H9 (cell line): Measurements from ENCODE around the gene ELF1. TPM values are rescaled to one million over a fixed set of nuclear protein-coding genes. Genes with fewer than 3 reads are reported as not detected.

ENCODE experiments used
- DNase-seq: peaks from one replicate; pipeline ENCODE4 v3.0.0-alpha.2; 2017
- H2AFZ ChIP-seq: one replicate; pipeline ENCODE4 v1.6.1; 2013; ENCODE audit warnings: mild to moderate bottlenecking, low read length, control low read depth, moderate library complexity
- H2AK5ac ChIP-seq: 2 replicates; pipeline ENCODE4 v1.6.1; 2013; ENCODE audit warnings: low read length, control low read depth, mixed read lengths; ENCODE audit not compliant: insufficient read length
- H2BK120ac ChIP-seq: one replicate; pipeline ENCODE4 v1.6.1; 2013; ENCODE audit warnings: low read depth, mild to moderate bottlenecking, low read length, control low read depth, inconsistent platforms; ENCODE audit not compliant: poor library complexity, severe bottlenecking
- H2BK12ac ChIP-seq: 2 replicates; pipeline ENCODE4 v1.6.1; 2013; ENCODE audit warnings: low read length, control low read depth, mixed read lengths, low read depth; ENCODE audit not compliant: insufficient read length
- H2BK15ac ChIP-seq: 2 replicates; pipeline ENCODE4 v1.6.1; 2013; ENCODE audit warnings: low read depth, low read length, control low read depth
- H2BK20ac ChIP-seq: one replicate; pipeline ENCODE4 v1.6.1; 2013; ENCODE audit warnings: low read depth, mild to moderate bottlenecking, low read length, control low read depth, inconsistent platforms; ENCODE audit not compliant: poor library complexity, severe bottlenecking
- H2BK5ac ChIP-seq: 2 replicates; pipeline ENCODE4 v1.6.1; 2013; ENCODE audit warnings: low read length, control low read depth, mixed read lengths; ENCODE audit not compliant: insufficient read length
- H3K14ac ChIP-seq: 2 replicates; pipeline ENCODE4 v1.6.1; 2013; ENCODE audit warnings: low read length, control low read depth; ENCODE audit not compliant: insufficient read depth
- H3K18ac ChIP-seq: 2 replicates; pipeline ENCODE4 v1.6.1; 2013; ENCODE audit warnings: low read depth, mild to moderate bottlenecking, mixed read lengths, low read length, control low read depth; ENCODE audit not compliant: insufficient read length
- H3K23ac ChIP-seq: 2 replicates; pipeline ENCODE4 v1.6.1; 2013; ENCODE audit warnings: low read length, control low read depth, mixed read lengths, low read depth; ENCODE audit not compliant: insufficient read length
- H3K23me2 ChIP-seq: 2 replicates; pipeline ENCODE4 v1.6.1; 2013; ENCODE audit warnings: low read depth, mild to moderate bottlenecking, mixed read lengths, low read length, control low read depth; ENCODE audit not compliant: insufficient read length, poor library complexity, severe bottlenecking
- H3K27ac ChIP-seq: 2 replicates; pipeline ENCODE4 v1.5.1; 2013; ENCODE audit warnings: low read length, control low read depth, mixed read lengths, low read depth; ENCODE audit not compliant: insufficient read length
- H3K27me3 ChIP-seq: 2 replicates; pipeline ENCODE4 v1.6.1; 2013; ENCODE audit warnings: low read length, control low read depth, inconsistent platforms; ENCODE audit not compliant: insufficient read depth
- H3K4ac ChIP-seq: 2 replicates; pipeline ENCODE4 v1.6.1; 2013; ENCODE audit warnings: low read depth, mild to moderate bottlenecking, control low read depth, inconsistent platforms, low read length, moderate library complexity
- H3K4me1 ChIP-seq: 2 replicates; pipeline ENCODE4 v1.6.1; 2013; ENCODE audit warnings: low read length, control low read depth, inconsistent platforms; ENCODE audit not compliant: insufficient read depth
- H3K4me2 ChIP-seq: 2 replicates; pipeline ENCODE4 v1.6.1; 2013; ENCODE audit warnings: low read length, control low read depth, mixed read lengths; ENCODE audit not compliant: insufficient read length, insufficient read depth
- H3K56ac ChIP-seq: 2 replicates; pipeline ENCODE4 v1.6.1; 2013; ENCODE audit warnings: low read depth, mild to moderate bottlenecking, mixed read lengths, low read length, control low read depth; ENCODE audit not compliant: insufficient read length
- H3K79me1 ChIP-seq: 2 replicates; pipeline ENCODE4 v1.6.1; 2013; ENCODE audit warnings: low read depth, mild to moderate bottlenecking, moderate library complexity, low read length, control low read depth, inconsistent platforms; ENCODE audit not compliant: insufficient read depth, poor library complexity, severe bottlenecking
- H3K79me2 ChIP-seq: 2 replicates; pipeline ENCODE4 v1.6.1; 2013; ENCODE audit warnings: low read length, control low read depth, inconsistent platforms; ENCODE audit not compliant: insufficient read depth
- H3K9ac ChIP-seq: 2 replicates; pipeline ENCODE4 v1.6.1; 2013; ENCODE audit warnings: low read length, control low read depth, mixed read lengths; ENCODE audit not compliant: insufficient read length; ENCODE audit errors: extremely low read depth
- H3K9me3 ChIP-seq: one replicate; pipeline ENCODE4 v1.6.1; 2013; ENCODE audit warnings: low read depth, low read length, inconsistent platforms; ENCODE audit not compliant: control insufficient read depth
- H3T11ph ChIP-seq: one replicate; pipeline ENCODE4 v1.6.1; 2013; ENCODE audit warnings: mild to moderate bottlenecking, low read length, control low read depth, inconsistent platforms
- H4K20me1 ChIP-seq: one replicate; pipeline ENCODE4 v1.6.1; 2013; ENCODE audit not compliant: control insufficient read depth, insufficient read length, insufficient read depth
- H4K5ac ChIP-seq: 2 replicates; pipeline ENCODE4 v1.6.1; 2013; ENCODE audit warnings: low read depth, mild to moderate bottlenecking, mixed read lengths, low read length, control low read depth; ENCODE audit not compliant: insufficient read length
- H4K8ac ChIP-seq: replicated peaks from 2 replicates; pipeline ENCODE4 v1.6.1; 2013; ENCODE audit warnings: low read length, control low read depth, mixed read lengths, low read depth; ENCODE audit not compliant: insufficient read length
- H4K91ac ChIP-seq: 2 replicates; pipeline ENCODE4 v1.6.1; 2013; ENCODE audit warnings: low read depth, mild to moderate bottlenecking, moderate library complexity, mixed read lengths, low read length, control low read depth; ENCODE audit not compliant: insufficient read length
- H3K27ac Mint-ChIP-seq, 3 experiments: 2 replicates in 2 of 3; 3 replicates in 1 of 3; pipeline ENCODE4 v1.8.0; 2020 to 2021; ENCODE audit warnings: mixed read lengths in 3 of 3, mild to moderate bottlenecking in 1 of 3, moderate library complexity in 1 of 3
- H3K27me3 Mint-ChIP-seq: 2 replicates; pipeline ENCODE4 v1.8.0; 2021; ENCODE audit warnings: low read depth, mild to moderate bottlenecking, moderate library complexity, mixed read lengths
- H3K36me3 Mint-ChIP-seq, 3 experiments: 2 replicates in 2 of 3; 3 replicates in 1 of 3; pipeline ENCODE4 v1.8.0; 2020 to 2021; ENCODE audit warnings: low read depth in 3 of 3, mixed read lengths in 3 of 3; ENCODE audit not compliant: insufficient read depth in 1 of 3
- H3K4me1 Mint-ChIP-seq, 2 experiments: 2 replicates each; pipeline ENCODE4 v1.8.0; 2020; ENCODE audit warnings: mixed read lengths in 2 of 2
- H3K4me3 Mint-ChIP-seq, 2 experiments: 2 replicates in 1 of 2; 3 replicates in 1 of 2; pipeline ENCODE4 v1.8.0; 2020 to 2021; ENCODE audit warnings: mild to moderate bottlenecking in 2 of 2, mixed read lengths in 2 of 2, moderate library complexity in 1 of 2
- H3K9me3 Mint-ChIP-seq, 2 experiments: 2 replicates in 1 of 2; 3 replicates in 1 of 2; pipeline ENCODE4 v1.8.0; 2020; ENCODE audit warnings: mild to moderate bottlenecking in 2 of 2, mixed read lengths in 2 of 2, moderate library complexity in 1 of 2
- WGBS: extraction: QIAGEN DNeasy Blood & Tissue Kit; methylation state at CpG from one replicate; pipeline ENCODE4 v1.1.7; 2013; ENCODE audit warnings: missing lambda C conversion rate, low lambda C conversion rate, mixed read lengths; ENCODE audit not compliant: insufficient read length; ENCODE audit errors: extremely low coverage; 5-methylcytosine and 5-hydroxymethylcytosine counted together
- total RNA-seq: library from RNA; stranded (reverse); gene quantifications from 2 replicates; pipeline ENCODE4 v1.2.1, GENCODE V29; 2021
- TF ChIP-seq, protein P1 (sequence below): fragments of 200-600 bp; sonication (generic); conservative IDR thresholded peaks from 3 replicates; pipeline ENCODE4 v1.8.0; 2021; ENCODE audit warnings: antibody characterized with exemption, mild to moderate bottlenecking

Gene ELF1
- total RNA-seq, 1 experiment from 2014 or later = 15.5 TPM

DNA sequence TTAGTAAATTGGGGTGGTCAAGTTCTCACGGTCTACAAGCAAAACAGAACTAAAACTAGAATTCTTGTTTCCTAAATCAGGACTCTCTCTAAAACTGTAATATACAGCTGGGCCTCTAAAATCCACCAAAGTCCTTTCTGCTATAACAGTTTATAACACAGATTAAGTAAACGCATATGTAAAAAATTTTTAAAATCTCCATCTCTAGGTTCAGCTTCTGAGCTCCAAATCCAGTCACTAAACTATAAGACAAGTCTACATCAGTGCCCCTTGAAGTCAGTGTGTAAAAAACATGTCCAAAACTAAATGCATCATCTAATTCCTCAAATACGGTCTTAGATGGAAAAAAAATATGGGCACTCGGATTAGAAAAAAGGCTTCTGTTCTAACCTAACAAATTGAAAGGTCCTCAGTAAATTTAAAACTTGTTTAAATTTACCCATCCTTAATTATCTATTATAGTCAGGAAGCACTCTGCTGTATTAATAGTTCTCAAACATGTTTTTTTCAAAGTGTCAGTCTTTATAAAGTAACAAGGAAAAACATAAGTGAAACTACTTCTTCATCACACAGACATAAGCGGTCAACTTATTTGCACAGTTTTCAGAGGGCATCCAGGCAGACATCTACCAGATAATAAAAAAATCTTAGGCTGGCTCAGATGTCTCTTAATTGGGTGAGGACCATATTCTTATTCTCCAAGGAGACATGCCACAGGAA, 33.6 kb downstream of the ELF1 start:
- H2BK120ac ChIP-seq = no peak overlapping the region
- no peak overlapping the region for H4K8ac ChIP-seq
- no peaks in the 10 kb centered on the region for H3K36me3 Mint-ChIP-seq
- H3K27ac ChIP-seq = no peak overlapping the region
- H3K14ac ChIP-seq = no peak overlapping the region
- H3K23me2 ChIP-seq = no peaks in the 10 kb centered on the region
- H3K79me2 ChIP-seq = no peaks in the 10 kb centered on the region
- peaks cover 10 to 15% of the 10 kb centered on the region in 2 experiments for H3K4me1 Mint-ChIP-seq
- no peak overlapping the region for H3K4ac ChIP-seq
- no peak overlapping the region for H3T11ph ChIP-seq
- no peak overlapping the region for H3K56ac ChIP-seq
- H3K9ac ChIP-seq = no peak overlapping the region
- DNase-seq = no peak
- no peak overlapping the region for H3K18ac ChIP-seq
- no peak overlapping the region for H2BK20ac ChIP-seq
- no peak overlapping the region for H4K5ac ChIP-seq
- H2AFZ ChIP-seq = no peak overlapping the region
- no peaks in the 10 kb centered on the region for H3K27me3 ChIP-seq
- no peaks in the 10 kb centered on the region for H3K79me1 ChIP-seq
- no peak overlapping the region for H3K4me3 Mint-ChIP-seq
- no peaks in the 10 kb centered on the region for H3K9me3 ChIP-seq
- WGBS = no CpG with 5 or more reads among the region's 5 CpGs
- H3K4me1 ChIP-seq = no peaks in the 10 kb centered on the region
- no peaks in the 10 kb centered on the region for H3K9me3 Mint-ChIP-seq
- no peak overlapping the region for H3K4me2 ChIP-seq
- TF ChIP-seq, protein P1, sequence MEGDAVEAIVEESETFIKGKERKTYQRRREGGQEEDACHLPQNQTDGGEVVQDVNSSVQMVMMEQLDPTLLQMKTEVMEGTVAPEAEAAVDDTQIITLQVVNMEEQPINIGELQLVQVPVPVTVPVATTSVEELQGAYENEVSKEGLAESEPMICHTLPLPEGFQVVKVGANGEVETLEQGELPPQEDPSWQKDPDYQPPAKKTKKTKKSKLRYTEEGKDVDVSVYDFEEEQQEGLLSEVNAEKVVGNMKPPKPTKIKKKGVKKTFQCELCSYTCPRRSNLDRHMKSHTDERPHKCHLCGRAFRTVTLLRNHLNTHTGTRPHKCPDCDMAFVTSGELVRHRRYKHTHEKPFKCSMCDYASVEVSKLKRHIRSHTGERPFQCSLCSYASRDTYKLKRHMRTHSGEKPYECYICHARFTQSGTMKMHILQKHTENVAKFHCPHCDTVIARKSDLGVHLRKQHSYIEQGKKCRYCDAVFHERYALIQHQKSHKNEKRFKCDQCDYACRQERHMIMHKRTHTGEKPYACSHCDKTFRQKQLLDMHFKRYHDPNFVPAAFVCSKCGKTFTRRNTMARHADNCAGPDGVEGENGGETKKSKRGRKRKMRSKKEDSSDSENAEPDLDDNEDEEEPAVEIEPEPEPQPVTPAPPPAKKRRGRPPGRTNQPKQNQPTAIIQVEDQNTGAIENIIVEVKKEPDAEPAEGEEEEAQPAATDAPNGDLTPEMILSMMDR = no peak
- no peak overlapping the region for H2AK5ac ChIP-seq
- H3K27ac Mint-ChIP-seq = no peak overlapping the region
- no peak overlapping the region for H4K91ac ChIP-seq
- no peak overlapping the region for H2BK15ac ChIP-seq
- no peaks in the 10 kb centered on the region for H3K27me3 Mint-ChIP-seq
- H2BK12ac ChIP-seq = no peak overlapping the region
- no peak overlapping the region for H3K23ac ChIP-seq
- no peak overlapping the region for H2BK5ac ChIP-seq
- H4K20me1 ChIP-seq = no peaks in the 10 kb centered on the region
